GM21529 (cell line): ENCODE data around the gene FAAH.

Source experiments
- ATAC-seq: cut with Tn5 transposase; IDR thresholded peaks from one replicate; pipeline ENCODE4 v1.9.1; 2021; ENCODE audit not compliant: unreplicated experiment

Gene FAAH

GRCh38 chr1:46448109-46448911, 54.2 kb downstream of the FAAH start:
- no peak for ATAC-seq

DNA sequence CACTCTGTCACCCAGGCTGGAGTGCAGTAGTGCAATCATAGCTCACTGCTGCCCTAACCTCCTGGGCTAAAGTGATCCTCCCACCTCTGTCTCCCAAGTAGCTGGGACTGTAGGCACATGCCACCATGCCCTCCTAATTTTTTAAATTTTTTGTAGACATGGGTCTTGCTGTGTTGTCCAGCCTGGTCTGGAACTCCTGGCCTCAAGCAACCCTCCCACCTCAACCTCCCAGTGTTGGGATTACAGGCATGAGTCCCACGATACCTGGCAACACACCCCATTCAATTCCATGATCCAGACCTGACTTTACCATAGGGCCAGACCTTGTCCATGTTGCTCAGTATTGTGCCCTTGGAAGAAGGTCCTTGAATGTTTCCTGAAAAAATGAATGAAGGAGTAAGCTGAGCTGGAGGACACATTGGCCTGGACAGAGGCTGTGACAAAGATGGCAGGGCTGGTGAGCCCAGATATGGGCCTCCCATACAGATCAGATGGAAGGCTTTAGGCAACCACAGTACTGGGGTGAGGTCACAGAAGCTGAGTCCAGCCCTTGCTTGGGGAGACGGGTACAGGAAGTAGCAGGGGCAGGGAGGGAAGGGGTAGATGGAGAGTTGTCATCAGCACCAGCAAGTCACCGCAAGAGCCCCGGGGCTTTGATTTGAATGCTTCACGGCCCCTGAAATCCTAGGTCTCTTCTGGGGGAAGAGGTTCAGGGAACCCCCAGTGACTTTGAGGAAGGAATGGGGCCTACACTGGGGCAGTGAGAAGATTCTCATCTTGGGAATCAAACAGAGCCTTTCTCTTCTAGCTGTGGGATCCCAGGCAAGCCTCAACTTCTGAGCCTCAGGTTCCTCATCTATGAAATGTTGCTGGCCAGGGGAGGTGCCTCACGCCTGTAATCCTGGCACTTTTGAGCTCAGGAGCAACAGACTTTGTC, 55.4 kb downstream of the FAAH start:
- ATAC-seq, result no peak

DNA sequence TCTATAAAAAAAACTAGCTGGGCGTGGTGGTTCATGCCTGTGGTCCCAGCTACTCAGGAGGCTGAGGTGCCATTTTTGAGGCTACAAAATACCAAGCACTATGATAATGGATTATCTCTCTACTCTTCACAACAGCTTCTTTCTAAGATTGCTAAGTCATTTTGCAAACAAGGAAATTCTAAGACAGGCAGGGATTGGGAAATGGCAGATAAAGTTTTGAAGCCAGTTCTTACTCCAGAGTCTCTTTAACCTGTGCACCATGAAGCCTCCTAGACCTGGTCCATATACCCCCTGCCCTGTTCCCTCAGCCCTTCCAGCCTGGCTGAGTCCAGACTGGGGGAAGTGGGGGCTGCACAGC, 56.0 kb downstream of the FAAH start:
- no peak for ATAC-seq

- ATAC-seq, result no peak
Observed at GRCh38 chr1:46451948-46452930, 58.1 kb downstream of the FAAH start.

DNA sequence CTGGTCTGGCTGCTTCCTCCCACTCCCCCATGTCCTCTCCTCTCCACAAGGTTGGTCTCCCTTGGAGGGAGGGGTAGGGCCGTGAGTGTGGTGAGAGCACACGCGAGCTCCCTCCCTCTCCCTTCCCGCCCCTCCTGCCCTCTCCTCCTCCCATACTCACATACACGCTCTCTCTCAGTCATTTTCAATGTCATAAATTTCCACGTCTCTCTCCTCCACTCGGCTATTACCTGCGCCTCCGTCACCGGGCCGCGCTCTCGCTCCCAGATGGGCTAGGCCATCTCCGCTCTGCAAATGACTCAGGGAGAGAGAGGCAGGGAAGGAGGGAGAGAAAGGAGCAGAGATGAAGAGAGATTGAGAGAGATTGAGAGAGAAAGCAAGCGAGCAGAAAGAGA, 58.8 kb downstream of the FAAH start:
- no peak for ATAC-seq

- ATAC-seq, result no peak
Observed at GRCh38 chr1:46453449-46453848, 59.3 kb downstream of the FAAH start.

DNA sequence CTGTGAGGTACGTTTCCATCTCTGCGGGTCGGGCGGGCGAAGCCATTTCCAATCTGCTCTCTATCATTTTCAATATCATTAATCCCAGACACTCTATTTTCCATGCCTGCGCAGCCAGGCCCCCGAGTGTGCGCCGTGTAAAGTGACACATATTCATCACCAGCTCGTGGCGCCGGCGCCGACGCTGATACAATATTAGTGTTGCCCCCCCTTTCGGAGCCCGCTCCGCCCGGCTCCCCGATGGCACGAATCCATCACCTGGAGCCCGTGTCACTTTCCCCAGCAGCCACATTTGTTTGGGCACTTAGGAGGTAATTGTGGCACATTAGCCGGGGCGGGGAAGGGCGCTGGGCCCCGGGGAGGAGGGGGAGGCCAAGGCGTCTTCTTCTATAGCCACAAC, 61.8 kb downstream of the FAAH start:
- ATAC-seq, result no peak

DNA sequence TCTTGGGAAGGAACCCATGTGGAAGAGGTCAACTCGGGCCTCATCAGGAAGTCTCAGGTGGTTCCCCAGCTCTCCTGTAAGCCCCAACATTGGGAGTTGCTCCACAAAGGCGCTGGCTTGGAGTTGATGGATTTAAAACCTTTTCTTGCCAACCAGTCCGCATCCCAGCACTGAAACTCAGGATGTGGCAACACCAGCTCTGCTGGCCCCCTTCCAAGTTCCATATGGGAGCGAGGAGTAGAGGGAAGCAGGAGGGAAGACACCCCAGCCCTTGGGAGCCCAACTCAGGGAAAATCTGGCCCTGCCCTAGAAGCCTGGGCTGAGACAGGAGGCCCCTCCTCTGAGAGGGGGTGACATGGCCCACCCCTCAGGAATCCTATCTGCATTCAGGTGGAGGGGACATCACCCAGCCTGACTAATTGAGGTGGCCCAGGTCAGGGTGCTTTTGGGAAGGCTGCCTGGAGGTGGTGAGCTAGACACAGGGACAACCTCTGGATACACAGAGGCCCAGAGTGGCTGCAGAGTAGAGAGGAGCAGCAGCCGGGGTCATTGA, 62.4 kb downstream of the FAAH start:
- no peak for ATAC-seq

DNA sequence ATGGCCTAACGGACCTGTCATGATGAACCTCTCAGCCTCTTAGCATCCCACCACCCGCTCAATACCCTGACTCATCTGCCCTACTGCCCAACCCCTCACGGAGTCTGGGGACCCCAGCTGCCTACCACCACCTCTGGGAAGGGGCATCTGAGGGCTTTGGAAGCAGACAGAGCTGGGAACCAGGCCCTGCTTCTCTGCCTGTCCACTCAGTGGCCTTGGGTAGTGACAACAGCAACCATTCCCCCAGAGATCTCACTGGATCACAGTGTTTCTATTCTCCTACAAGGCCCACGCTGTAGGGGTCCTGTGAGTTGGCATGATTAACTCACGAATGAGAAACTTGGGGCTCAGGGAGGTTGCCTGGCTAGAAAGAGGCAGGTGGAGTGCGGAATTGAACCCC, 63.1 kb downstream of the FAAH start:
- ATAC-seq, result no peak

- no peak for ATAC-seq
Observed at GRCh38 chr1:46458190-46458589, 64.1 kb downstream of the FAAH start.

DNA sequence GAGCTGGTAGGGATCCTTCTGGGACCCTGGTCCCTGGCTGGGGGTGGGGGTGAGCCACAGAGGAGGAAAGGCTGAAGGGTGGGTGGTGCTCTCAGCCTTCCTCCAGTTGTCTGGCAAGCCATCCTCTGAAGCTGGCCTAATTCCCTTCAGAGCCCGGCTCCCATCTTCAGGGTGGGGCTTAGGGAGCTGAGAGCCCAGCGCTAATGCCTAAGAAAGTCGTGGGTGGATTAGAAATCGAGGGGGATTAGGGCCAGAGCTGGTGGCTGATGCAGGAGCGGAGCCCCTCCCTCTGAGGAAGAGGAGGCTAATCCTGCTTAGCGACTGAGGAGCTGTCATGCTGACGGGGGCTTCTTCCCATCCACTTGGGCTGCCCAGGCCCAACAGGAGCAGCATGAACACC, 64.7 kb downstream of the FAAH start:
- ATAC-seq, result no peak

DNA sequence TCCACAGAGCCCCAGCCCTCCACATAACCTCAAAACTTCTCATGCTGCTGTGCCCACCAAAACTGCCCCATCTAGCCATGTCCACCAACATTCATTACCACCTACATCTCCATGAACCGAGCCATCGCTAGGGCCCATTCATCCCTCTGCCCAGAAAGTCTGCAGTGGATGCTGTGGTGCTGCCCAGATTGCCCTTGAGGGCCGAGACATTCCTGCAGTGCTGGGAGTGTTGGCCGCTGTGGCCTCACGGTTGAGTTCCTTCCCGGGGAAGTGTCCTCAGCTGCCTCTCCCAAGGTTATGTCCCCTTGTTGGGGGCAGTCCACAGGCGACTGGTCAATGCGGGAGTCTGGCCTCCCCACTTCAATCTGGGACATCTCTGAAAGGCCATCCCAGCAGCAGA, 65.2 kb downstream of the FAAH start:
- no peak for ATAC-seq

DNA sequence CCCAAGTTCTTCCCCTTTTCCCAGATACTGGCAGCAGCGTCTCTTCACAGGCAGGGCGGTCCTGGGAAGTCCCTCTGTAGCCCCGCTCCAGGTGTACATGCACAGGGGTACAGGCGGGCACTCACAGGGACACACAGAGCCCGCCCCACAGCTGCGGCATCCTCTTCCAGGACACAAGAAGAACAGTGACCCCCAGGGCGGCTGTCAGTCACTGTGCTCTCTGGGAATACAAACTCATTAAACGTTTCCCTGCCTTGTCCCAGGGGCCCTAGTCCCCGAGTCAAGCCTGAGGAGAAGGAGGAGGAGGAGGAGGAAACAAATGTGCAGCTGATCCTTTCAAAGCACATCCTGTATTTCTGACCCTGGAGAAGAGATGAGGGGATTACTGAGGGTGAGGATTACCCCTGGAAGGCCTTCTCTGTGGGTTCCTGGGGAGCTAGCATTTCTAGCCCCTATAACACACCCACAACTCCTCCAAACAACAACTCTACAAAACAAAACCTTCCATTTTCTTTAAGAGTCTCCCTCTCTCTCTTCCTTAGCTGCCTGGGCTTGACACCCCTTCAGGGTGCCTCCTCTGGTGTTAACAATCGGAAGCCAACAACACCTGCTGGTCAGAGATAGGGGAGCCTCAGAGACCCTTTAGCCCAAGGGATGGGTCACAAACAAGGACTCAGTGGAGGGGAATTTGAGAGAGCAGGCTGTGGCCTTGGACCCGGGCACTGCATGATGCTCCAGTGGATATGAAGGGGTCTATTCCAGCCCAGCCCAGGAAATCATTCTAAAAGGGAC, 67.1 kb downstream of the FAAH start:
- no peak for ATAC-seq

GRCh38 chr1:46461809-46462448, 67.8 kb downstream of the FAAH start:
- ATAC-seq, result no peak
